Measurements from ENCODE around the gene GPR89B.
"Not testable (repeated sequence)": the region's sequence is repeated elsewhere in the genome, so short reads cannot be mapped to it uniquely, and the experiment has no call there.

The GPR89B gene

GRCh38 chr1:147942563-147942962 is 14.3 kb downstream of the GPR89B start:
- not testable (repeated sequence) for DNase-seq

GRCh38 chr1:147949517-147949916 is 21.3 kb downstream of the GPR89B start:
- not testable (repeated sequence) for DNase-seq

GRCh38 chr1:147958906-147959305 is 30.7 kb downstream of the GPR89B start:
- DNase-seq = not testable (repeated sequence)

- not testable (repeated sequence) for DNase-seq
These were observed 31.5 kb downstream of the GPR89B start for GRCh38 chr1:147959680-147960079.

GRCh38 chr1:147964575-147964974 is 36.4 kb downstream of the GPR89B start:
- DNase-seq = not testable (repeated sequence)

GRCh38 chr1:147966657-147967056 is 38.4 kb downstream of the GPR89B start:
- not testable (repeated sequence) for DNase-seq

- DNase-seq = not testable (repeated sequence)
These were observed 50.9 kb downstream of the GPR89B start for GRCh38 chr1:147978896-147979651.

- not testable (repeated sequence) for DNase-seq
These were observed 57.2 kb downstream of the GPR89B start for GRCh38 chr1:147985374-147985773.

GRCh38 chr1:147987893-147988292 is 59.7 kb downstream of the GPR89B start:
- not testable (repeated sequence) for DNase-seq

- DNase-seq = not testable (repeated sequence)
These were observed 64.7 kb downstream of the GPR89B start for GRCh38 chr1:147992916-147993315.

- DNase-seq = not testable (repeated sequence)
These were observed 65.2 kb downstream of the GPR89B start for GRCh38 chr1:147993400-147993799.

- DNase-seq = not testable (repeated sequence)
These were observed 65.8 kb downstream of the GPR89B start for GRCh38 chr1:147993825-147994615.

- DNase-seq = not testable (repeated sequence)
These were observed 67.9 kb downstream of the GPR89B start for GRCh38 chr1:147996088-147996487.

- DNase-seq = not testable (repeated sequence)
These were observed 79.5 kb downstream of the GPR89B start for GRCh38 chr1:148007724-148008123.

- no peak for DNase-seq
These were observed 82.3 kb downstream of the GPR89B start for GRCh38 chr1:148010527-148010926.

- not testable (repeated sequence) for DNase-seq
These were observed 85.2 kb downstream of the GPR89B start for GRCh38 chr1:148013177-148014144.

GRCh38 chr1:148014289-148015200 is 86.3 kb downstream of the GPR89B start:
- not testable (repeated sequence) for DNase-seq

GRCh38 chr1:148024918-148025317 is 96.7 kb downstream of the GPR89B start:
- DNase-seq = not testable (repeated sequence)

GRCh38 chr1:148027004-148027403 is 98.8 kb downstream of the GPR89B start:
- DNase-seq = not testable (repeated sequence)

GRCh38 chr1:148032247-148032646 is 104.0 kb downstream of the GPR89B start:
- not testable (repeated sequence) for DNase-seq

GRCh38 chr1:148032690-148033089 is 104.5 kb downstream of the GPR89B start:
- DNase-seq = not testable (repeated sequence)
